ENCODE data around the gene PHF2. TPM values are rescaled to one million over a fixed set of nuclear protein-coding genes. Genes with fewer than 3 reads are reported as not detected.

PHF2 gene
- total and polyA plus RNA-seq, 2 experiments from 2014 or later = 4.3 to 11.8 TPM

DNA sequence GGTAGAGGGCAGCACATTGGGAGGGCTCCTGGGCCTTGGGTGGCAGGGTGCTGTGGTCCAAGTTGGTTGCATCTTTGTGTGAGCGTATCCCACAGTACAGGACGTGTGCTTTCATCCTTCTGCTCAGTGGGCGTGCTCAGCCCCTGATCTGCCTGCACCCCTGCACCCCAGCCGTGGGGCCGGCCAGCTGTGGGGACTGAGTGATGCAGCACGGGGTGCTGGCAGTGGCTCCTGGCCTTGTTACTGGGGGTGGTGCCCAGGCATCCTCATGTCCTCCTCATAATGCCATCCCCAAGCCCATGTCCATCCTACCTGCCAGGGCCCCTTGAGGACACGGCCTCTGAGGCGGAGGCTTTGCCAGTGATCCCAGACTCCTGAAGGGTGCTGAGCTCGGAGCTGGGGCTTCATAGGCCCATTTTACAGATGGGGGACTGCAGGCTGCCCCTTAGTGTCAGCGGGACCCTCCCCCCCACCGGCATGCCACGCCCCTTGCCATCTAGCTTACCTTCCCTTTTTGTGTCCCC is 100.7 kb downstream of the PHF2 start:
- TF ChIP-seq POLR2AphosphoS5 (IDR thresholded peaks at IDR 0.05; ENCODE audit: low read depth) (no peak), EZH2phosphoT487 (IDR thresholded peaks at IDR 0.05; ENCODE audit: unreplicated experiment) (no peak), NANOG (IDR thresholded peaks at IDR 0.05; ENCODE audit: borderline replicate concordance) (no peak), CREB1 (CRISPR knock-in tag; IDR thresholded peaks at IDR 0.05; ENCODE audit: low read depth) (no peak)
- TF ChIP-seq, protein P1, sequence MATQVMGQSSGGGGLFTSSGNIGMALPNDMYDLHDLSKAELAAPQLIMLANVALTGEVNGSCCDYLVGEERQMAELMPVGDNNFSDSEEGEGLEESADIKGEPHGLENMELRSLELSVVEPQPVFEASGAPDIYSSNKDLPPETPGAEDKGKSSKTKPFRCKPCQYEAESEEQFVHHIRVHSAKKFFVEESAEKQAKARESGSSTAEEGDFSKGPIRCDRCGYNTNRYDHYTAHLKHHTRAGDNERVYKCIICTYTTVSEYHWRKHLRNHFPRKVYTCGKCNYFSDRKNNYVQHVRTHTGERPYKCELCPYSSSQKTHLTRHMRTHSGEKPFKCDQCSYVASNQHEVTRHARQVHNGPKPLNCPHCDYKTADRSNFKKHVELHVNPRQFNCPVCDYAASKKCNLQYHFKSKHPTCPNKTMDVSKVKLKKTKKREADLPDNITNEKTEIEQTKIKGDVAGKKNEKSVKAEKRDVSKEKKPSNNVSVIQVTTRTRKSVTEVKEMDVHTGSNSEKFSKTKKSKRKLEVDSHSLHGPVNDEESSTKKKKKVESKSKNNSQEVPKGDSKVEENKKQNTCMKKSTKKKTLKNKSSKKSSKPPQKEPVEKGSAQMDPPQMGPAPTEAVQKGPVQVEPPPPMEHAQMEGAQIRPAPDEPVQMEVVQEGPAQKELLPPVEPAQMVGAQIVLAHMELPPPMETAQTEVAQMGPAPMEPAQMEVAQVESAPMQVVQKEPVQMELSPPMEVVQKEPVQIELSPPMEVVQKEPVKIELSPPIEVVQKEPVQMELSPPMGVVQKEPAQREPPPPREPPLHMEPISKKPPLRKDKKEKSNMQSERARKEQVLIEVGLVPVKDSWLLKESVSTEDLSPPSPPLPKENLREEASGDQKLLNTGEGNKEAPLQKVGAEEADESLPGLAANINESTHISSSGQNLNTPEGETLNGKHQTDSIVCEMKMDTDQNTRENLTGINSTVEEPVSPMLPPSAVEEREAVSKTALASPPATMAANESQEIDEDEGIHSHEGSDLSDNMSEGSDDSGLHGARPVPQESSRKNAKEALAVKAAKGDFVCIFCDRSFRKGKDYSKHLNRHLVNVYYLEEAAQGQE (IDR thresholded peaks at IDR 0.05; ENCODE audit: unreplicated experiment) = no peak
- Histone ChIP-seq H3K27me3 (ENCODE audit: insufficient read depth) (no peaks in the 10 kb centered on the region), H3K36me3 (ENCODE audit: insufficient read depth) (no peaks in the 10 kb centered on the region), H4K20me1 (replicated peaks; ENCODE audit: insufficient read depth) (no peaks in the 10 kb centered on the region), H3K4me1 (ENCODE audit: insufficient read depth) (no peaks in the 10 kb centered on the region), H3K4me2 (no peak overlapping the region), H2AFZ (no peak overlapping the region), H3K79me2 (replicated peaks; ENCODE audit: insufficient read depth) (no peaks in the 10 kb centered on the region), H3K27ac (ENCODE audit: low read depth) (no peak overlapping the region), H3K9me2 (ENCODE audit: insufficient read depth) (no peaks in the 10 kb centered on the region), H3K4me3 (no peak overlapping the region), H3F3A (replicated peaks; ENCODE audit: low read depth) (no peaks in the 10 kb centered on the region)
- DNase-seq (ENCODE audit: low spot score) = no peak
- ATAC-seq = no peak
- Mint-ChIP-seq H3K36me3 (ENCODE audit: low read depth) (peaks cover 6% of the 10 kb centered on the region; the same call in 2 of the 3 replicates), H3K27ac (no peak overlapping the region), H3K4me3 (no peak overlapping the region), H3K9me3 (no peaks in the 10 kb centered on the region), H3K27me3 (ENCODE audit: insufficient read depth, low read depth, poor library complexity) (peaks cover 8% of the 10 kb centered on the region), H3K4me1 (no peaks in the 10 kb centered on the region; the same call in 2 of the 3 replicates)

- H3K9me3 Mint-ChIP-seq = no peaks in the 10 kb centered on the region
- peaks cover 3% of the 10 kb centered on the region for H3K4me1 Mint-ChIP-seq
- no peak overlapping the region for H3K4me3 Mint-ChIP-seq
- H3K27me3 Mint-ChIP-seq (ENCODE audit: insufficient read depth, low read depth, poor library complexity) = peaks cover 8% of the 10 kb centered on the region
- H3K27ac ChIP-seq (ENCODE audit: low read depth) = no peak overlapping the region
- no peaks in the 10 kb centered on the region for H3K4me1 ChIP-seq (ENCODE audit: insufficient read depth)
- no peaks in the 10 kb centered on the region for H4K20me1 ChIP-seq (replicated peaks; ENCODE audit: insufficient read depth)
- no peak overlapping the region for H3K27ac Mint-ChIP-seq
- no peaks in the 10 kb centered on the region for H3K27me3 ChIP-seq (ENCODE audit: insufficient read depth)
- H3K36me3 ChIP-seq (ENCODE audit: insufficient read depth) = no peaks in the 10 kb centered on the region
- no peak overlapping the region for H3K4me2 ChIP-seq
- no peaks in the 10 kb centered on the region for H3K9me2 ChIP-seq (ENCODE audit: insufficient read depth)
- H2AFZ ChIP-seq = no peak overlapping the region
- no peak for DNase-seq (ENCODE audit: low spot score)
- peaks cover 6% of the 10 kb centered on the region; the same call in 2 of the 3 replicates for H3K36me3 Mint-ChIP-seq (ENCODE audit: low read depth)
- no peak for ATAC-seq
- H3K4me3 ChIP-seq = no peak overlapping the region
- H3K79me2 ChIP-seq (replicated peaks; ENCODE audit: insufficient read depth) = no peaks in the 10 kb centered on the region
- no peaks in the 10 kb centered on the region for H3F3A ChIP-seq (replicated peaks; ENCODE audit: low read depth)
- TF ChIP-seq ZNF331 (CRISPR knock-in tag; IDR thresholded peaks at IDR 0.05; ENCODE audit: low read depth) (no peak), ZNF462 (CRISPR knock-in tag; IDR thresholded peaks at IDR 0.05) (no peak), JUNB (IDR thresholded peaks at IDR 0.05; ENCODE audit: unreplicated experiment) (no peak), NANOG (IDR thresholded peaks at IDR 0.05; ENCODE audit: borderline replicate concordance) (no peak)
- TF ChIP-seq, protein P2, sequence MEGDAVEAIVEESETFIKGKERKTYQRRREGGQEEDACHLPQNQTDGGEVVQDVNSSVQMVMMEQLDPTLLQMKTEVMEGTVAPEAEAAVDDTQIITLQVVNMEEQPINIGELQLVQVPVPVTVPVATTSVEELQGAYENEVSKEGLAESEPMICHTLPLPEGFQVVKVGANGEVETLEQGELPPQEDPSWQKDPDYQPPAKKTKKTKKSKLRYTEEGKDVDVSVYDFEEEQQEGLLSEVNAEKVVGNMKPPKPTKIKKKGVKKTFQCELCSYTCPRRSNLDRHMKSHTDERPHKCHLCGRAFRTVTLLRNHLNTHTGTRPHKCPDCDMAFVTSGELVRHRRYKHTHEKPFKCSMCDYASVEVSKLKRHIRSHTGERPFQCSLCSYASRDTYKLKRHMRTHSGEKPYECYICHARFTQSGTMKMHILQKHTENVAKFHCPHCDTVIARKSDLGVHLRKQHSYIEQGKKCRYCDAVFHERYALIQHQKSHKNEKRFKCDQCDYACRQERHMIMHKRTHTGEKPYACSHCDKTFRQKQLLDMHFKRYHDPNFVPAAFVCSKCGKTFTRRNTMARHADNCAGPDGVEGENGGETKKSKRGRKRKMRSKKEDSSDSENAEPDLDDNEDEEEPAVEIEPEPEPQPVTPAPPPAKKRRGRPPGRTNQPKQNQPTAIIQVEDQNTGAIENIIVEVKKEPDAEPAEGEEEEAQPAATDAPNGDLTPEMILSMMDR (conservative IDR thresholded peaks at IDR 0.05; ENCODE audit: low read depth in 2 of 2) = no peak
Observed at GRCh38 chr9:93677641-93678136, 101.3 kb downstream of the PHF2 start.
